ENCODE data around the gene STAP1. TPM values are rescaled to one million over a fixed set of nuclear protein-coding genes. Genes with fewer than 3 reads are reported as not detected.

The STAP1 gene
- total RNA-seq, 3 donors from 2014 or later, result 0.32 TPM; not detected in 2

- H3K27ac ChIP-seq, result no peak overlapping the region
- H3K9me3 ChIP-seq, result no peaks in the 10 kb centered on the region
- H3K4me1 ChIP-seq, result no peaks in the 10 kb centered on the region
- H3K36me3 ChIP-seq, result no peaks in the 10 kb centered on the region
- no peaks in the 10 kb centered on the region for H3K27me3 ChIP-seq
- TF ChIP-seq POLR2A (IDR thresholded peaks at IDR 0.05), result no peak
- intact Hi-C loops (cut with DNase I; ENCODE audit: low total_unique reads), result no loop called here
- no peak overlapping the region for H3K4me3 ChIP-seq
- DNase-seq (ENCODE audit: low spot score in 2 of 2), result no peak
Observed at GRCh38 chr4:67568820-67569219, 10.3 kb downstream of the STAP1 start.

GRCh38 chr4:67570537-67570936 lies 12.0 kb downstream of the STAP1 start:
- H3K36me3 ChIP-seq, result no peaks in the 10 kb centered on the region
- H3K4me3 ChIP-seq, result no peak overlapping the region
- intact Hi-C loops (cut with DNase I; ENCODE audit: low total_unique reads), result no loop called here
- no peaks in the 10 kb centered on the region for H3K4me1 ChIP-seq
- TF ChIP-seq POLR2A (IDR thresholded peaks at IDR 0.05) (no peak), POLR2AphosphoS5 (IDR thresholded peaks at IDR 0.05) (no peak), CTCF (IDR thresholded peaks at IDR 0.05) (no peak)
- H3K27me3 ChIP-seq, result no peaks in the 10 kb centered on the region
- no peak for DNase-seq (ENCODE audit: low spot score in 2 of 2)
- no peak overlapping the region for H3K27ac ChIP-seq
- no peaks in the 10 kb centered on the region for H3K9me3 ChIP-seq

GRCh38 chr4:67571975-67572374 lies 13.4 kb downstream of the STAP1 start:
- TF ChIP-seq CTCF (IDR thresholded peaks at IDR 0.05), result no peak
- TF ChIP-seq POLR2AphosphoS5 (IDR thresholded peaks at IDR 0.05), result no peak
- no peak for TF ChIP-seq POLR2A (IDR thresholded peaks at IDR 0.05)
- Histone ChIP-seq H3K4me3 (no peak overlapping the region), H3K27ac (no peak overlapping the region), H3K36me3 (no peaks in the 10 kb centered on the region), H3K27me3 (no peaks in the 10 kb centered on the region), H3K9me3 (no peaks in the 10 kb centered on the region), H3K4me1 (no peaks in the 10 kb centered on the region)
- DNase-seq (ENCODE audit: low spot score in 2 of 2), result no peak
- intact Hi-C loops (cut with DNase I; ENCODE audit: low total_unique reads), result no loop called here

- TF ChIP-seq POLR2AphosphoS5 (IDR thresholded peaks at IDR 0.05) (no peak), CTCF (IDR thresholded peaks at IDR 0.05) (no peak), POLR2A (IDR thresholded peaks at IDR 0.05) (no peak)
- H3K4me1 ChIP-seq, result no peaks in the 10 kb centered on the region
- no peaks in the 10 kb centered on the region for H3K36me3 ChIP-seq
- no peaks in the 10 kb centered on the region for H3K9me3 ChIP-seq
- no peak overlapping the region for H3K4me3 ChIP-seq
- DNase-seq (ENCODE audit: low spot score in 2 of 2), result no peak
- intact Hi-C loops (cut with DNase I; ENCODE audit: low total_unique reads), result no loop called here
- no peaks in the 10 kb centered on the region for H3K27me3 ChIP-seq
- H3K27ac ChIP-seq, result no peak overlapping the region
Observed at GRCh38 chr4:67573193-67573592, 14.7 kb downstream of the STAP1 start.

- Histone ChIP-seq H3K27me3 (no peaks in the 10 kb centered on the region), H3K4me1 (no peaks in the 10 kb centered on the region), H3K9me3 (no peaks in the 10 kb centered on the region), H3K27ac (no peak overlapping the region), H3K36me3 (no peaks in the 10 kb centered on the region), H3K4me3 (no peak overlapping the region)
- no peak for TF ChIP-seq POLR2A (IDR thresholded peaks at IDR 0.05)
- no peak for TF ChIP-seq CTCF (IDR thresholded peaks at IDR 0.05)
- TF ChIP-seq POLR2AphosphoS5 (IDR thresholded peaks at IDR 0.05), result no peak
- intact Hi-C loops (cut with DNase I; ENCODE audit: low total_unique reads), result no loop called here
- no peak for DNase-seq (ENCODE audit: low spot score in 2 of 2)
Observed at GRCh38 chr4:67575232-67576058, 16.9 kb downstream of the STAP1 start.
